MCF 10A (cell line): Measurements from ENCODE around the gene DGKD. TPM values are rescaled to one million over a fixed set of nuclear protein-coding genes. Genes with fewer than 3 reads are reported as not detected.
A peak's percentile ranks its signal among the peaks of the same experiment; 100 is the strongest.

Experiments
- BruUV-seq: library from RNA; stranded (reverse); fragments of 400-500 nt; replicated peaks from 2 replicates; lab custom pipeline; 2021; lab: Mats Ljungman, UMichigan
- CTCF ChIA-PET: fragments of 300-600 bp; sonication (Branson Sonifier 250); formaldehyde crosslinking; extraction: SDS; loops from one replicate; lab custom pipeline; 2021; ENCODE audit warnings: antibody characterized with exemption, inconsistent platforms; lab: Yijun Ruan, JAX
- POLR2A ChIA-PET: fragments of 300-600, 350-650 bp; sonication (Branson Sonifier 250); formaldehyde crosslinking; extraction: SDS; loops from one replicate; lab custom pipeline; 2020; ENCODE audit warnings: antibody characterized with exemption, inconsistent platforms; lab: Yijun Ruan, JAX
- DNase-seq: peaks from one replicate; pipeline ENCODE4 v3.0.0-alpha.2; 2018; ENCODE audit not compliant: unreplicated experiment
- H3K27ac Mint-ChIP-seq: one replicate; pipeline ENCODE4 v1.8.0; 2022; ENCODE audit warnings: mild to moderate bottlenecking, low read depth, mixed read lengths; ENCODE audit not compliant: unreplicated experiment
- H3K27me3 Mint-ChIP-seq: one replicate; pipeline ENCODE4 v1.8.0; 2022; ENCODE audit warnings: mixed read lengths; ENCODE audit not compliant: insufficient read depth, unreplicated experiment
- H3K36me3 Mint-ChIP-seq: one replicate; pipeline ENCODE4 v1.8.0; 2022; ENCODE audit warnings: mild to moderate bottlenecking, moderate library complexity, mixed read lengths; ENCODE audit not compliant: insufficient read depth, unreplicated experiment
- H3K4me1 Mint-ChIP-seq: one replicate; pipeline ENCODE4 v1.8.0; 2022; ENCODE audit warnings: mixed read lengths; ENCODE audit not compliant: insufficient read depth, unreplicated experiment
- H3K4me3 Mint-ChIP-seq: one replicate; pipeline ENCODE4 v1.8.0; 2022; ENCODE audit warnings: mild to moderate bottlenecking, moderate library complexity, mixed read lengths; ENCODE audit not compliant: unreplicated experiment
- H3K9me3 Mint-ChIP-seq: one replicate; pipeline ENCODE4 v1.8.0; 2022; ENCODE audit warnings: mixed read lengths; ENCODE audit not compliant: unreplicated experiment
- CTCF ChIP-seq: fragments of 200-600 bp; IDR thresholded peaks from one replicate; pipeline ENCODE4 v1.8.0; 2022; ENCODE audit warnings: antibody characterized with exemption, mild to moderate bottlenecking; ENCODE audit not compliant: unreplicated experiment
- intact Hi-C: fragments of 100-400 bp; cut with micrococcal nuclease; formaldehyde crosslinking; loops from 2 replicates; pipeline ENCODE4 v1.14.1; 2022
- total RNA-seq: library from RNA; stranded (reverse); gene quantifications from 2 replicates; pipeline ENCODE4 v1.2.3, GENCODE V29; 2022

Gene DGKD
- total RNA-seq, 1 experiment from 2014 or later = 59.1 TPM

GRCh38 chr2:233466991-233467603, 112.8 kb downstream of the DGKD start:
- POLR2A ChIA-PET = no interaction called here
- Mint-ChIP-seq H3K9me3 (no peaks in the 10 kb centered on the region), H3K4me3 (no peak overlapping the region), H3K27me3 (no peaks in the 10 kb centered on the region), H3K27ac (no peak overlapping the region), H3K36me3 (peaks cover 32% of the 10 kb centered on the region), H3K4me1 (no peaks in the 10 kb centered on the region)
- TF ChIP-seq CTCF = no peak
- no peak for DNase-seq
- CTCF ChIA-PET = interaction anchor here (0.8 to 0.9 kb wide), 2 partner anchors 18 to 60 kb away, joined by 3 read pairs; no protein-coding TSS in a partner anchor
- BruUV-seq = no TSS peak
- intact Hi-C loops = no loop called here

GRCh38 chr2:233468047-233468740, 113.9 kb downstream of the DGKD start:
- Mint-ChIP-seq H3K4me1 (no peaks in the 10 kb centered on the region), H3K4me3 (no peak overlapping the region), H3K27ac (no peak overlapping the region), H3K36me3 (peaks cover 32% of the 10 kb centered on the region), H3K9me3 (no peaks in the 10 kb centered on the region), H3K27me3 (no peaks in the 10 kb centered on the region)
- BruUV-seq = no TSS peak
- intact Hi-C loops = no loop called here
- POLR2A ChIA-PET = no interaction called here
- no peak for TF ChIP-seq CTCF
- DNase-seq = no peak
- CTCF ChIA-PET = interaction anchor here (0.9 kb wide), 1 partner anchor 66 kb away, joined by 4 read pairs; no protein-coding TSS in a partner anchor

GRCh38 chr2:233468741-233469110, 114.4 kb downstream of the DGKD start:
- Mint-ChIP-seq H3K4me3 (no peak overlapping the region), H3K27ac (peak overlapping the region; percentile 73), H3K27me3 (no peaks in the 10 kb centered on the region), H3K9me3 (no peaks in the 10 kb centered on the region), H3K4me1 (no peaks in the 10 kb centered on the region), H3K36me3 (peaks cover 30% of the 10 kb centered on the region)
- TF ChIP-seq CTCF = no peak
- CTCF ChIA-PET = no interaction called here
- intact Hi-C loops = no loop called here
- POLR2A ChIA-PET = no interaction called here
- no TSS peak for BruUV-seq
- DNase-seq = no peak

- POLR2A ChIA-PET = no interaction called here
Measured at GRCh38 chr2:233469261-233470010, 115.1 kb downstream of the DGKD start.

More at GRCh38 chr2:233469261-233470010, 115.1 kb downstream of the DGKD start:
- TF ChIP-seq CTCF = no peak
- Mint-ChIP-seq H3K36me3 (peaks cover 27% of the 10 kb centered on the region), H3K27me3 (no peaks in the 10 kb centered on the region), H3K9me3 (no peaks in the 10 kb centered on the region), H3K4me1 (no peaks in the 10 kb centered on the region), H3K27ac (peak overlapping the region; percentile 73), H3K4me3 (no peak overlapping the region)
- no TSS peak for BruUV-seq
- CTCF ChIA-PET = interaction anchor here (0.6 to 0.9 kb wide), 3 partner anchors 84 to 1240 kb away, joined by 3 to 4 read pairs (median 4); no protein-coding TSS in a partner anchor
- intact Hi-C loops = no loop called here
- no peak for DNase-seq
